GM12872 (cell line): ENCODE measurements around the gene PLA2G2C.

Experiments used
- CTCF ChIP-seq: IDR thresholded peaks from 3 replicates; pipeline ENCODE4 v1.5.1; 2011; ENCODE audit warnings: low read depth, mild to moderate bottlenecking, low read length, moderate library complexity; ENCODE audit not compliant: insufficient read depth

Gene PLA2G2C

GRCh38 chr1:20158358-20159070 lies 27.8 kb downstream of the PLA2G2C start:
- no peak for TF ChIP-seq CTCF

GRCh38 chr1:20154301-20154831 lies 32.0 kb downstream of the PLA2G2C start:
- no peak for TF ChIP-seq CTCF

GRCh38 chr1:20153000-20153418 lies 33.3 kb downstream of the PLA2G2C start:
- TF ChIP-seq CTCF: no peak

DNA sequence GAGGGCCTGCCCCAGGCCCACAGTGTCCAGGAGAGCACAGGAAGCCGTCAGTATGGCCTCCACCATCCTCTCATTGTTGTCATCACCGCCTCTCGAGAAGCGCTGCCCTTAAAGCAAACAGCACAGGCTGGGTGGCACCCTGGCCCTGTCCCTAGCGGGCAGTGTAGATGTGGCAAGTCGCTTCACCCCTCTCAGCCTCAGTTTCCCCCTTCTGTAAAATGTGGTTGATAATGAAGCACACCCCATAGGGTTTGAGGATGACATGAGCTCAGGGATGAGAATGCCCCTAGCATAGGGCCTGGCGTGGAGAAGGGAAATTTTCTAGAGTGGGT lies 33.8 kb downstream of the PLA2G2C start:
- no peak for TF ChIP-seq CTCF

GRCh38 chr1:20151906-20152598 lies 34.3 kb downstream of the PLA2G2C start:
- peak; percentile 89 for TF ChIP-seq CTCF

GRCh38 chr1:20150969-20151368 lies 35.3 kb downstream of the PLA2G2C start:
- TF ChIP-seq CTCF: no peak

- TF ChIP-seq CTCF: no peak
Observed at GRCh38 chr1:20150326-20150705, 36.0 kb downstream of the PLA2G2C start.
